Thoracic aorta (tissue), 2 donors: ENCODE data around the gene MYZAP. TPM values are rescaled to one million over a fixed set of nuclear protein-coding genes. Genes with fewer than 3 reads are reported as not detected.

Experiments used
- ATAC-seq: fragments of 150-250 bp; one replicate; pipeline ENCODE4 v1.8.0; 2017; ENCODE audit warnings: low read depth; ENCODE audit not compliant: insufficient number of reproducible peaks, low FRiP score
- DNase-seq: peaks from one replicate; pipeline ENCODE4 v3.0.0-alpha.2; 2020; ENCODE audit warnings: low spot score
- H3K27ac ChIP-seq, 2 donors: fragments of 200-600 bp; sonication (generic); 1 replicate in 1 of 2; 2 replicates in 1 of 2; pipeline ENCODE4 v1.5.1; 2016; ENCODE audit warnings: mild to moderate bottlenecking in 2 of 2, moderate library complexity in 2 of 2
- H3K27me3 ChIP-seq: fragments of 200-600 bp; sonication (generic); replicated peaks from 2 replicates; pipeline ENCODE4 v1.6.0; 2016; ENCODE audit warnings: mild to moderate bottlenecking; ENCODE audit not compliant: insufficient read depth
- H3K36me3 ChIP-seq: fragments of 200-600 bp; sonication (generic); one replicate; pipeline ENCODE4 v1.5.1; 2016
- H3K4me1 ChIP-seq, 2 donors: fragments of 200-600 bp; sonication (generic); 1 replicate in 1 of 2; 2 replicates in 1 of 2; pipeline versions ENCODE4 v1.5.1 to v1.6.0; 2016; ENCODE audit warnings: low read depth in 2 of 2, mild to moderate bottlenecking in 1 of 2; ENCODE audit not compliant: control insufficient read depth in 1 of 2
- H3K4me3 ChIP-seq: fragments of 200-600 bp; sonication (generic); 2 replicates; pipeline ENCODE4 v1.5.1; 2016; ENCODE audit warnings: mild to moderate bottlenecking
- H3K9me3 ChIP-seq: fragments of 200-600 bp; sonication (generic); 2 replicates; pipeline ENCODE4 v1.5.1; 2016
- total RNA-seq, 2 donors: library from RNA; depleted of rRNA; stranded (reverse); fragments of >200 nt; gene quantifications; one replicate each; pipeline versions ENCODE4 v1.1.0 to v1.2.3, GENCODE V29; 2016
- TF ChIP-seq, protein P1 (sequence below): fragments of 200-600 bp; sonication (generic); IDR thresholded peaks from one replicate; pipeline ENCODE4 v1.5.1; 2019; ENCODE audit warnings: antibody characterized with exemption

Gene MYZAP
- total RNA-seq, 2 donors from 2014 or later, result 3.8 to 6.8 TPM

DNA sequence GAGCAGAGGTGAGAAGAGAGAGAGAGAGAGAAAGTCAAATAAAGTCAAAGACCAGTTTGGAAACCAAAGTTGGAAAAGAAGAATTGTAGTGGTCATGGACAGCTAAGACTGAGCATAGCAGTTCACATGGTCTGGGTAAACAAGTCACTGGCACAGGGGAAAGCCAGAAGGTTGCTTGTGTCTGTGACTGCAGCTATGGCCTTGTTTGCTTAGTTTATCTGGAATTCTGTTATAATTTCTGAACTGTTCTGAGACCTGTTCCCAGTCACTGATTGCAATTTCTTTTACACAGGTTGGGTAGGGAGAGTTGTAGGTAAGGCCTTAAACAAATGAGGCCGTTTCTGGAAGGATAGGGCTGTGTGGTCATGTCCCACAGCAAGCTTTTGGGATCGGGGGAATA is 43.4 kb upstream of the MYZAP start:
- TF ChIP-seq, protein P1, sequence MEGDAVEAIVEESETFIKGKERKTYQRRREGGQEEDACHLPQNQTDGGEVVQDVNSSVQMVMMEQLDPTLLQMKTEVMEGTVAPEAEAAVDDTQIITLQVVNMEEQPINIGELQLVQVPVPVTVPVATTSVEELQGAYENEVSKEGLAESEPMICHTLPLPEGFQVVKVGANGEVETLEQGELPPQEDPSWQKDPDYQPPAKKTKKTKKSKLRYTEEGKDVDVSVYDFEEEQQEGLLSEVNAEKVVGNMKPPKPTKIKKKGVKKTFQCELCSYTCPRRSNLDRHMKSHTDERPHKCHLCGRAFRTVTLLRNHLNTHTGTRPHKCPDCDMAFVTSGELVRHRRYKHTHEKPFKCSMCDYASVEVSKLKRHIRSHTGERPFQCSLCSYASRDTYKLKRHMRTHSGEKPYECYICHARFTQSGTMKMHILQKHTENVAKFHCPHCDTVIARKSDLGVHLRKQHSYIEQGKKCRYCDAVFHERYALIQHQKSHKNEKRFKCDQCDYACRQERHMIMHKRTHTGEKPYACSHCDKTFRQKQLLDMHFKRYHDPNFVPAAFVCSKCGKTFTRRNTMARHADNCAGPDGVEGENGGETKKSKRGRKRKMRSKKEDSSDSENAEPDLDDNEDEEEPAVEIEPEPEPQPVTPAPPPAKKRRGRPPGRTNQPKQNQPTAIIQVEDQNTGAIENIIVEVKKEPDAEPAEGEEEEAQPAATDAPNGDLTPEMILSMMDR, result no peak
- Histone ChIP-seq H3K27me3 (no peaks in the 10 kb centered on the region), H3K4me3 (no peak overlapping the region), H3K4me1 (peaks cover 4 to 12% of the 10 kb centered on the region in 2 donors), H3K27ac (no peak overlapping the region), H3K9me3 (no peaks in the 10 kb centered on the region), H3K36me3 (peaks cover 12% of the 10 kb centered on the region)
- DNase-seq (no peak), ATAC-seq (no peak)

DNA sequence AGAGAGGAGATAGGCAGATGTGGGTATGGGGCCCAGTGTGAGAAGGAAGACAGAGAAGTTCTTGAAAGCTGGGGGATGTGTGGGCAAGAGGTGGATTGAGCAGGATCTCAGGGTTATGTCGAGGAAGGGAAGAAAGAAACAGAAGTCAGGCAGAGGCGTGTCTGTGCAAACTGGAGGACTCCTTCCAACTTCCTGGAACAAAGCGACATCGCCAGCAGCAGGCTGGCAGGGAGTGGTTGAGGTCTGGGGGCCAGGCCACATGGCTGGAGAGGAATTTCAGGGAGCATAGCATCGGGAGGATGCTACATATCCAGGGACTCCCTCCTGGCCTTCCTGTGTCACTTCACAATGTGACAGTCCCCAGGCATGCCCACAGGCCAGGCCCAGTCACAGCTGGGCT is 42.9 kb upstream of the MYZAP start:
- no peak overlapping the region for H3K4me3 ChIP-seq
- no peak overlapping the region for H3K27ac ChIP-seq
- ATAC-seq (no peak), DNase-seq (no peak)
- H3K4me1 ChIP-seq, result peaks cover 4 to 12% of the 10 kb centered on the region in 2 donors
- peaks cover 7% of the 10 kb centered on the region for H3K36me3 ChIP-seq
- no peaks in the 10 kb centered on the region for H3K9me3 ChIP-seq
- H3K27me3 ChIP-seq, result no peaks in the 10 kb centered on the region
- TF ChIP-seq, protein P1, result no peak

DNA sequence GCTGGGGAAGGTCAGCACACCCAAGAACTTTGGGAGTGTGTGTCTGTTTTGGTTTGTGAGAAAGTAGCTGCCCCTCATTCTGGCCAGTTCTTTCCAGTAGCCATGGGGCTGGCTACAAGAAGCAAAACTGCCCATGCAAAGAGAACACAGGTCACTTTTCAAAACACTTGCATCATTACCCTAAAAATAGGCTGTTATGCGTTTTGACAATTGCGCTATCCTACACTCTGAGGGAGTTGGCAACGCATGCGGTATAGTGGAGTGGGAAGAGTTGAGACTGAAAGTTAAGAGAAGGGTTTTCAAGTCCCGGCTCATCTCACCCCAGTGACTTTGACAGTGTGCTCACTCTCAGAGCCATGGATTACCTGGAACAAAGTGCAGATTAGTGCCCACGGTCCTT is 41.8 kb upstream of the MYZAP start:
- Histone ChIP-seq H3K9me3 (no peaks in the 10 kb centered on the region), H3K36me3 (peaks cover 5% of the 10 kb centered on the region), H3K27ac (no peak overlapping the region), H3K4me3 (no peak overlapping the region), H3K4me1 (peaks cover 4 to 20% of the 10 kb centered on the region in 2 donors), H3K27me3 (no peaks in the 10 kb centered on the region)
- no peak for DNase-seq
- TF ChIP-seq, protein P1, result no peak
- no peak for ATAC-seq

DNA sequence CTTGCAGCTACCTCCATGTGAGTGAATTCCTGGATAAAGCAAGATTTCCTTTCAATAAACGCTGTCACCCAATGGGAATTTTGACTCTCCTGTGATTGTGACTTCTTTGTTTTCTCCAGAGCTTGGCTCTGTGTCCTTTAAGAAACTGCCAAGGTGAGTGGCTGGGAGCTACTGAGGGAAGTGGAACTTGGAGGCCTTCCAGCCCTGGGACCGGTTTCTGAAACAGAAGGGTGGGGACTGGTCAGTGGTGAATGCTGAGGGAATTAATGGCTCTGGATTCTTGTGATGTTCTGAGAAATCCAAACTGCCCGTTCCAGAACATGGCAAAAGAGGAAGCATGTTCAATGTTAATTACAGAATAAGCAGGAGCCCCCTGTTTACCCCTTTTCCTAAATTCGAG is 41.1 kb upstream of the MYZAP start:
- H3K27ac ChIP-seq, result no peak overlapping the region
- peaks cover 4 to 24% of the 10 kb centered on the region in 2 donors for H3K4me1 ChIP-seq
- no peak for ATAC-seq
- no peak for DNase-seq
- H3K36me3 ChIP-seq, result peaks cover under 1% of the 10 kb centered on the region
- TF ChIP-seq, protein P1, result no peak
- H3K9me3 ChIP-seq, result no peaks in the 10 kb centered on the region
- no peak overlapping the region for H3K4me3 ChIP-seq
- H3K27me3 ChIP-seq, result no peaks in the 10 kb centered on the region

DNA sequence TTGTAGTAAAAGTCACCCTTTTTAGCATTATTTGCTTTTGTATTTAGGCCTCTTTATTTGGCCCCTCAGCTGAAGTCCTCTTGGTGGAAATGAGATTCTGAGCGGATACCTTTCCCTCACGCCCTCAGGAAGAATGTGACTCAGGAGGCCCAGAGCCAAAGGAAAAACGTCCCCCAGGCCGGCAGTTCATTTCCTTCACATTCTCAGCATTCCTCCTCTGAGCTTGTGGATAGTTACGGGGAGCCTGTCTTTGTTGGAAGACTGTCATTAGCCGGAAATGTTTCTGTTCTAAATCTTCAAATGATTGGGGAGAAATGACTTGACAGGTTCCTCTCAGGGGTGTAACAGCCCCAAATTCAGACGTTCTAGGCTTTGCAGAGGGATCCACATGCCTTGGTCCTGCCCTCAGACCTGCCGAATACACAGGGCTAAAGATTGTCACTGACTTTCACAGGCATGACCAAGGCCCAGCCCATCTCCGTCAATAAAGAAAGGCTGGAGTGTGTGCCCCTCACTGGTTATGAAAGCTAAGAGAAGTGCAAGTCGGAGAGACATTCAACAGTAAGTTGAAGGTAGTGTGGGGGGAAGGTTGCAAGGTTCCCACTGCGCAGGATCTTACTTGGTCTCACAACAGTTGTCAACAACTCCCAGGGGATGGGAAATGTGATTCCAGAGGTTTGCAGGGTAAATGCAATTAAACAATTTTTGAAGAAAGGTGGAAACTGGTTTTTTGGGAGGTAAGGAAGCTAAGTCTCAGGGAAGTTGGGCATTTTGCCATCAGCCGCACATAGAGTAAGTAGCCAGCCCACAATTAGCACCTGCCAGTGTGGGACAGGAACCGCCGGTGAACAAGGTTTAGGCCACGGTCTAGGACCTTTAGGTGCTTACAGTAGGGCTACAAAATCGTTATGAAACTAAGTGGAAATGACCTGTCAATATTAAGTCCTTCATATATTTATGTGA is 39.7 kb upstream of the MYZAP start:
- Histone ChIP-seq H3K27me3 (no peaks in the 10 kb centered on the region), H3K4me1 (peaks cover 4 to 24% of the 10 kb centered on the region in 2 donors), H3K36me3 (no peaks in the 10 kb centered on the region), H3K9me3 (no peaks in the 10 kb centered on the region), H3K27ac (no peak overlapping the region), H3K4me3 (no peak overlapping the region)
- DNase-seq (no peak), ATAC-seq (no peak)
- TF ChIP-seq, protein P1, result no peak
